Suprapubic skin (tissue), 4 donors: ENCODE data around the gene OR51G1.

Experiments used
- EP300 ChIP-seq: sonication (generic); formaldehyde crosslinking; IDR thresholded peaks from one replicate; pipeline ENCODE4 v1.6.1; 2017; ENCODE audit warnings: antibody characterized with exemption
- POLR2A ChIP-seq, 2 donors: fragments of 450-650 bp; IDR thresholded peaks; one replicate each; pipeline ENCODE4 v1.6.1; 2017; ENCODE audit warnings: antibody characterized with exemption in 2 of 2, mild to moderate bottlenecking in 2 of 2, moderate library complexity in 2 of 2
- POLR2AphosphoS5 ChIP-seq, 3 donors: sonication (generic); formaldehyde crosslinking; IDR thresholded peaks; one replicate each; pipeline ENCODE4 v1.6.1; 2017; ENCODE audit warnings: antibody characterized with exemption in 3 of 3
- TF ChIP-seq, protein P1 (sequence below), 2 donors: fragments of 200-600 bp in 1 of 2; fragments of 450-650 bp in 1 of 2; sonication (generic) in 1 of 2; IDR thresholded peaks; one replicate each; pipeline ENCODE4 v1.5.1; 2016 to 2019; ENCODE audit warnings: antibody characterized with exemption in 2 of 2, mild to moderate bottlenecking in 1 of 2, moderate library complexity in 1 of 2

DNA sequence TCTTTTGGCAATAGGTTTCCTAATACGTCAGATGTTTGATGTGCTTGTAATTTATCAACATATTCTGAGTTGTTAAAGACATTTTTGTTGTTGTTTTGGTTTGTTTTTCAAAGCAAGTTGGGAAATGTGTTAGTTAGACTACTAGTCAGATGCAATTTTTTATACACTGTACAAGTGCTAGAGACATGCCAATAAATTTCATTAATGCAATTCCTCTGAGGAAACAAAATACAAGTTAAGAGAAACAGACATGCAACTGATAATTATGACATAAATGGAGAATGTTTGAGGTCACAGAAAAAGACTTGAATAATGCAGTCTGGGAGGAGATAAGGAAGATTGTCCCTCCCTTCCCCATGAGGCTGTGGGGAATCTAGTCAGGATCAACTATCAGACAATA, 36.5 kb downstream of the OR51G1 start:
- TF ChIP-seq, protein P1, sequence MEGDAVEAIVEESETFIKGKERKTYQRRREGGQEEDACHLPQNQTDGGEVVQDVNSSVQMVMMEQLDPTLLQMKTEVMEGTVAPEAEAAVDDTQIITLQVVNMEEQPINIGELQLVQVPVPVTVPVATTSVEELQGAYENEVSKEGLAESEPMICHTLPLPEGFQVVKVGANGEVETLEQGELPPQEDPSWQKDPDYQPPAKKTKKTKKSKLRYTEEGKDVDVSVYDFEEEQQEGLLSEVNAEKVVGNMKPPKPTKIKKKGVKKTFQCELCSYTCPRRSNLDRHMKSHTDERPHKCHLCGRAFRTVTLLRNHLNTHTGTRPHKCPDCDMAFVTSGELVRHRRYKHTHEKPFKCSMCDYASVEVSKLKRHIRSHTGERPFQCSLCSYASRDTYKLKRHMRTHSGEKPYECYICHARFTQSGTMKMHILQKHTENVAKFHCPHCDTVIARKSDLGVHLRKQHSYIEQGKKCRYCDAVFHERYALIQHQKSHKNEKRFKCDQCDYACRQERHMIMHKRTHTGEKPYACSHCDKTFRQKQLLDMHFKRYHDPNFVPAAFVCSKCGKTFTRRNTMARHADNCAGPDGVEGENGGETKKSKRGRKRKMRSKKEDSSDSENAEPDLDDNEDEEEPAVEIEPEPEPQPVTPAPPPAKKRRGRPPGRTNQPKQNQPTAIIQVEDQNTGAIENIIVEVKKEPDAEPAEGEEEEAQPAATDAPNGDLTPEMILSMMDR (IDR thresholded peaks at IDR 0.05), result no peak
- TF ChIP-seq POLR2A (IDR thresholded peaks at IDR 0.05), result no peak
- TF ChIP-seq EP300, result no peak
- no peak for TF ChIP-seq POLR2AphosphoS5 (IDR thresholded peaks at IDR 0.05)
